Breast epithelium (tissue), 4 donors: ENCODE results near the gene IGF1R. TPM values are rescaled to one million over a fixed set of nuclear protein-coding genes. Genes with fewer than 3 reads are reported as not detected.

Source experiments
- DNase-seq, 2 donors: peaks; one replicate each; pipeline ENCODE4 v3.0.0-alpha.2; 2019; ENCODE audit warnings: low spot score in 2 of 2
- H3K27ac ChIP-seq, 2 donors: fragments of 200-600 bp; sonication (generic) in 1 of 2; one replicate each; pipeline ENCODE4 v1.5.1; 2016 to 2019; ENCODE audit warnings: mild to moderate bottlenecking in 1 of 2
- H3K27me3 ChIP-seq, 2 donors: fragments of 200-600 bp; sonication (generic) in 1 of 2; one replicate each; pipeline versions ENCODE4 v1.5.1 to v1.6.0; 2017 to 2019; ENCODE audit warnings: control low read depth in 1 of 2, mild to moderate bottlenecking in 1 of 2
- H3K36me3 ChIP-seq: fragments of 200-600 bp; one replicate; pipeline ENCODE4 v1.5.1; 2019
- H3K4me1 ChIP-seq, 2 donors: fragments of 200-600 bp; sonication (generic); one replicate each; pipeline ENCODE4 v1.5.1; 2016 to 2019; ENCODE audit warnings: control low read depth in 1 of 2
- H3K4me3 ChIP-seq, 3 donors: fragments of 200-600 bp; sonication (generic); 1 replicate in 2 of 3; 2 replicates in 1 of 3; pipeline ENCODE4 v1.5.1; 2016 to 2019; ENCODE audit warnings: mild to moderate bottlenecking in 3 of 3, moderate library complexity in 2 of 3
- H3K9me3 ChIP-seq, 2 donors: fragments of 200-600 bp; sonication (generic) in 1 of 2; one replicate each; pipeline ENCODE4 v1.5.1; 2016 to 2019; ENCODE audit warnings: control low read depth in 1 of 2
- POLR2A ChIP-seq: fragments of 450-650 bp; IDR thresholded peaks from one replicate; pipeline ENCODE4 v1.6.1; 2016; ENCODE audit warnings: antibody characterized with exemption, mild to moderate bottlenecking, moderate library complexity
- POLR2AphosphoS5 ChIP-seq, 3 donors: sonication (generic); formaldehyde crosslinking; IDR thresholded peaks; one replicate each; pipeline ENCODE4 v1.6.1; 2017; ENCODE audit warnings: antibody characterized with exemption in 3 of 3
- intact Hi-C: fragments of 100-400 bp; cut with DNase I; formaldehyde crosslinking; loops from one replicate; pipeline ENCODE4 v1.15.1; 2023; ENCODE audit warnings: low total_unique reads
- total RNA-seq, 3 donors: library from RNA; depleted of rRNA; stranded (reverse); fragments of >200 nt; gene quantifications; one replicate each; pipeline ENCODE4 v1.1.0, GENCODE V29; 2016
- TF ChIP-seq, protein P1 (sequence below), 3 donors: fragments of 450-650 bp; IDR thresholded peaks; one replicate each; pipeline ENCODE4 v1.5.1; 2016 to 2017; ENCODE audit warnings: antibody characterized with exemption in 3 of 3, mild to moderate bottlenecking in 3 of 3, moderate library complexity in 3 of 3

Gene IGF1R
- total RNA-seq, 3 donors from 2014 or later, result 61.8 to 146 (median 103) TPM

DNA sequence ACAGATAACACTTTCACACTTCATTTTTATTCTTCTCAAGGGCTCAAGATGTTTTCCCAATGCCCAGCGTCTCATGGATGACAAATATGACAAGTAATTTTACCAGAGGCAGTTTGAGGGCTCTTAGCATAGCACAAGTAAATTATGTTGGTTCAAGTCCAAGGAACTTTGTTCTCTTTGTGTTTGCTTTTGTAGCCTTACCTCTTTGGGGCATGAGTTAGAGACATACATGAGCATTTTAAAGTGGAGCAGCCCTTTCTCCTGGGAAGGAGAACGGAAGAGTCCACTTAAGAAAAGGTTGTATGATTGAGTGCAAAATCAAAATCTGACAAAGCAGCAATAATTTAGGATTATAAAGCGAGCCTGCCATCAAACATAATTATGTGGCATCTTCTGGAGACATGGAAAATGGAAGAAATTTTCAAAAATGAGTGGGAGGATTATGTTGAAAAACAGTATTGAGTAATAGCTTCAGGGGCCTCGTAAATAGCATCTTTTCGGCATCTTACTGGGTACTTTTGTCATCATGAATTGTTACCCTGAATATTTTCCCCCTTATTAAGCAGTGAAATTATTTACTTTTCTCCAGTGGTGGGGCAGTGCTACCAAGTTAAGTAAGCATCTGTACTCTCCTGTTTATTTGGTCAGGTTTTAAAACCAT is 293.4 kb downstream of the IGF1R start:
- Histone ChIP-seq H3K36me3 (no peaks in the 10 kb centered on the region), H3K9me3 (no peaks in the 10 kb centered on the region), H3K4me3 (no peak overlapping the region), H3K4me1 (peaks cover 0 to 16% of the 10 kb centered on the region in 2 donors), H3K27me3 (no peaks in the 10 kb centered on the region), H3K27ac (peak overlapping the region in 1 of 2 donors; percentile 67)
- TF ChIP-seq, protein P1, sequence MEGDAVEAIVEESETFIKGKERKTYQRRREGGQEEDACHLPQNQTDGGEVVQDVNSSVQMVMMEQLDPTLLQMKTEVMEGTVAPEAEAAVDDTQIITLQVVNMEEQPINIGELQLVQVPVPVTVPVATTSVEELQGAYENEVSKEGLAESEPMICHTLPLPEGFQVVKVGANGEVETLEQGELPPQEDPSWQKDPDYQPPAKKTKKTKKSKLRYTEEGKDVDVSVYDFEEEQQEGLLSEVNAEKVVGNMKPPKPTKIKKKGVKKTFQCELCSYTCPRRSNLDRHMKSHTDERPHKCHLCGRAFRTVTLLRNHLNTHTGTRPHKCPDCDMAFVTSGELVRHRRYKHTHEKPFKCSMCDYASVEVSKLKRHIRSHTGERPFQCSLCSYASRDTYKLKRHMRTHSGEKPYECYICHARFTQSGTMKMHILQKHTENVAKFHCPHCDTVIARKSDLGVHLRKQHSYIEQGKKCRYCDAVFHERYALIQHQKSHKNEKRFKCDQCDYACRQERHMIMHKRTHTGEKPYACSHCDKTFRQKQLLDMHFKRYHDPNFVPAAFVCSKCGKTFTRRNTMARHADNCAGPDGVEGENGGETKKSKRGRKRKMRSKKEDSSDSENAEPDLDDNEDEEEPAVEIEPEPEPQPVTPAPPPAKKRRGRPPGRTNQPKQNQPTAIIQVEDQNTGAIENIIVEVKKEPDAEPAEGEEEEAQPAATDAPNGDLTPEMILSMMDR (IDR thresholded peaks at IDR 0.05), result no peak
- no peak for DNase-seq
- intact Hi-C loops, result no loop called here

DNA sequence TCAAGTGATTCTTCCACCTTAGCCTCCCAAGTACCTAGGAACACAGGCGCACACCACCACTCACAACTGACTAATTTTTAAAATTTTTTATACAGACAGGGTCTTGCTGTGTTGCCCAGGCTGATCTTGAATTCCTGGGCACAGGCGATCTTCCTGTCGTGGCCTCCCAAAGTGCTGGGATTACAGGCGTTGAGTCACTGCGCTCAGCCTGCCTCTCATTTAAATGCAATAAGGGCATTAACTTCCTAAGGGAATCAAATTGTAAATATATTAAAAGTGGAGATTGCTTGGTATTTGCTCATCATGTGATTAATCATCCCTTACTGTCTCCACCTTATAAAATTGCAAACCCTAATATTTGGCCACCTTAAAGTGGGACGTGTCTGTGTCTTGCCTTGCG is 294.1 kb downstream of the IGF1R start:
- H3K27ac ChIP-seq, result peak overlapping the region in 1 of 2 donors; percentile 67

DNA sequence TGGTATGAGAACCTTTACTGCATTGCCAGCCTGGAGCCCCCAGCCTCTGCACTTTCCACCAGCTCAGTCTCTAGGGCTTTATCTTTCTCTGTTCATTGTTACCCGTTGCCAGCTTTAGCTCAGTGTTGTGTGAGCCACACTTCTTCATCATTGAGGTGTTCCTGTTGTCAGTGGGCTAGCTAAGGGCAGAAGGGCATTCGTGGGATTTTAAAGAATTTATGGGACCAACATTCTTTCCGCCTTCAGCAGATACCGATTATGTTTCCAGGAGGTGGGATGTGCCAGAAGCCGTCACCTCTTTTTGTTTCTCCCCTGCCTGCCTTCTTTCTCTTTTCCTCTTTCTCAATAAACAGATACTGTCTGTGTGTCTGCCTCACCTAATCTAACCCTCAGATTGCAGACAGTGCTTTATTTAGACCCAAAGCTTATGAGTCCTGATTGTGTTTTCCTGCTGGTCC is 294.7 kb downstream of the IGF1R start:
- Histone ChIP-seq H3K36me3 (no peaks in the 10 kb centered on the region), H3K9me3 (no peaks in the 10 kb centered on the region), H3K4me1 (peaks cover 0 to 16% of the 10 kb centered on the region in 2 donors), H3K4me3 (no peak overlapping the region), H3K27me3 (no peaks in the 10 kb centered on the region), H3K27ac (peak overlapping the region; percentile 34 to 63)
- TF ChIP-seq POLR2A, result no peak
- intact Hi-C loops, result no loop called here
- no peak for DNase-seq

More for the DNA sequence above, 294.1 kb downstream of the IGF1R start:
- no peaks in the 10 kb centered on the region for H3K27me3 ChIP-seq
- H3K9me3 ChIP-seq, result no peaks in the 10 kb centered on the region
- no peak overlapping the region for H3K4me3 ChIP-seq
- peaks cover 0 to 16% of the 10 kb centered on the region in 2 donors for H3K4me1 ChIP-seq
- intact Hi-C loops, result no loop called here
- no peak for TF ChIP-seq POLR2A
- TF ChIP-seq, protein P1 (IDR thresholded peaks at IDR 0.05), result no peak
- no peak for TF ChIP-seq POLR2AphosphoS5 (IDR thresholded peaks at IDR 0.05)
- H3K36me3 ChIP-seq, result no peaks in the 10 kb centered on the region
- no peak for DNase-seq

DNA sequence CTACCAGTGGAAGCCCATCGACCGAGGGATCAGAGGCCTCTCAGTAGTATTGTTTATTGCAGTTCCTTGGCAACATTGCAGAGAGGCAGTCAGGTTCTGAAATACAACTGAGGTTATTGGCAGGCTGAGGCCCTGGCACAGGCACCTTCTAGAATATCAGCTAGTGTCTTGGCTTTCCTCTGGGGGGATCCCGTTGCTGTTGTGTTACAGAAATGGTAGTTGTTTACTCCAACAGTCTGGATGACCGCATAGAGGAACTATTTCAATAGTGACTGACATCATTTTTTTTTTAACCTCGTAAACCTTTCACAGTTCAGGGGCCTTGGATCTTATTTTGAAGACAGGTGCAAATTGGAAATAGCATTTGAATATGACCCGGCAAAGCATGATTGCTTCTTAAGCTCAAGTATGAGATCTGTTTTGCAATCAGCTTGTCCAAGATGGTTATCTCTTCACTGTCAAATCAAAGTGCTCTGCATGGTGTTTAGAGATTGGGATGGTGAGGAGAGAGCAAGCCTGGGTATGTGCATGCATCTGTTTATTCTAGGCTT is 295.3 kb downstream of the IGF1R start:
- Histone ChIP-seq H3K27me3 (no peaks in the 10 kb centered on the region), H3K4me1 (peaks cover 0 to 16% of the 10 kb centered on the region in 2 donors), H3K4me3 (no peak overlapping the region), H3K9me3 (no peaks in the 10 kb centered on the region), H3K27ac (peak overlapping the region; percentile 34 to 63), H3K36me3 (no peaks in the 10 kb centered on the region)
- intact Hi-C loops, result no loop called here
- peak in 1 of 3 donors; percentile 6 for TF ChIP-seq POLR2AphosphoS5 (IDR thresholded peaks at IDR 0.05)
- TF ChIP-seq, protein P1 (IDR thresholded peaks at IDR 0.05), result no peak
- DNase-seq, result no peak

DNA sequence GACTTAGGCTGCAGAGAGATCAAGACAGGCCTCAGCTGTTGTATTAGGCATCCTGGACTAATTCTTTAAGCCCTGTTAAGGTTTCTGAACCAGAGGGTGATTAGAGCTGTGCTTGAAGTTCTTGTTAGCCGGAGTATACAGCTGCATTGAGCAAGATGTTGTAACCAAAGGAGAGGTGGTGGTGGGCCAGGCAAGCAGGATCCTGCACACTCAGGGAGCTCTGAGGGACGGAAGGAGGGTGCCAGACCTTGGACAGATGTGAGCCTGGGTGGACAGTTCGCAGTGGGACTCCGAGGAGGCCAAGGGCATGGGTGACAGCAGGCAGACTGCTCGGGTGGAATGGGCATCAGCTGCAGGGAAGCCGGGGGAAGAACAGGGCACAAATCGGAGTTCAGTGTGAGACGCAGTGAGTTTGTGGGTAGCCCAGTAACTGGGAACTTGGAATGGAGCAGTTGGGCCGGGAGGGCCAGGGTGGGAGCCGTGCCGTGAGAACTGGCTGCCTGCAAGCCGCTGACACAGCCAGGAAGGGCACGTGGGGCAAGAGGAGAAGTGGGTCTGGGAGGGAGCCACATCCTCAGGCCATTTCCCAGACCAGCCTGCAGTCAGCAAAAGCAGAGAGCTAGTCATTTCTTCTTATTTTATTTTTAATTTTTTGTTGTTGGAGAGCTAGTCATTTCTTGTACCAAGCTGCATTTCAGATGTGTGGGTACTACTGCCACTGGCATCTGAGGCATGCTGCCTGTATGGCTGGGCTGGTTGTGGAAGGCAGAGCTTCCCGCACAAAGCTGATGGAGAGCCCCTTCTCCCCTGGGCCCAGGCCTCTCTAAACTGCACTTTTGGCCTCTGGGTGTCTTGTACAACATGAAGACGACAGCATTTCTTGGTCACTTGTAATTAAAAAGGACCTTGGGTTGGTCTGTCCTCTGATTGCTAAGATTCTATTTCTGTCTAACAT is 298.2 kb downstream of the IGF1R start:
- Histone ChIP-seq H3K36me3 (no peaks in the 10 kb centered on the region), H3K4me1 (peaks cover 0 to 11% of the 10 kb centered on the region in 2 donors), H3K4me3 (no peak overlapping the region), H3K9me3 (no peaks in the 10 kb centered on the region), H3K27ac (peak overlapping the region; percentile 37 to 49), H3K27me3 (no peaks in the 10 kb centered on the region)
- intact Hi-C loops, result no loop called here
- TF ChIP-seq POLR2AphosphoS5 (IDR thresholded peaks at IDR 0.05), result no peak
- TF ChIP-seq POLR2A, result no peak
- TF ChIP-seq, protein P1 (IDR thresholded peaks at IDR 0.05), result no peak
- DNase-seq, result no peak
